Measurements from ENCODE around the gene TAPBP.

DNA sequence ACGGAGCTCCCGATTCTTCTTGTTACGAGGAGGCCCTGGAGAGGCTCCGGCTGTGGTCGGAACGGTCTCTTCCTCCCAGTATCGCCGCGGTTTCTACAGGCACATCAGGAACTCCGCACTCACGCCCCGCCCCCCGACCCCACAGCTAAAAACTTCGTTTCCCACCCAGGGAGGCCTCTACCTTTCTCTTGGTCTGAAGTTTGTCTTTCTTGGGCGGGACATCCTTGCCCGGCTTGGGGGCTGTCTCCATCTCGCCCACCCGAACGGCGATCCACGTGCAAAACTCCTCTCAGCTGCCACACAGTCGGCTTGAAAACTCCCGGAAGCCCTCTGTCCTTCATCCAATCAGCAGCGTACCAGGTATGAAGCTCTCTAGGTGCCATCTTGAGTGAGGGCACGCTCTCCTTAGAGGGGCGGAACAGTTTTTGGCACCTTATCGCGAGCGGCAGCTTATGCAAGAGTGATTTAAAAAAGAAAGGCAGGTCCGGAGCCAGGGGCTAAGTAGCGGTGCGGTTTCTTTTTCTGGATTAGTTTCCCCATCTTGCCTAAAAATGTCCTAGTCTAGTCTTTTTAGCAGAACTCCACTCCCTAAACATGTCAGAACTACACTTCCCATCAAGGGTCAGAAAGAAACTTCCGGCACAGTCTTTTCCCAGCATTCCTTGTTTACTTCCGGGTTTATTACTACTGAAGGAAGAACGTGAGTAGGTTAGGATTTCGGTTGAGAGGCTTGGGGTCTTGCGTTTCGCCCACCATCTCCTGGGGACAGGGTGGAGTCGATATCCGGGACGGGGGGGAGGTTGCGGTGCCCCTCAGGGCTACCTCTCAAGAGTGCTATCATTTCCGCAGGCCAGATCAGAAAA, 24.7 kb downstream of the TAPBP start, which contains the start of the genes PFDN6 and WDR46:
- TF ChIP-seq, protein P1, sequence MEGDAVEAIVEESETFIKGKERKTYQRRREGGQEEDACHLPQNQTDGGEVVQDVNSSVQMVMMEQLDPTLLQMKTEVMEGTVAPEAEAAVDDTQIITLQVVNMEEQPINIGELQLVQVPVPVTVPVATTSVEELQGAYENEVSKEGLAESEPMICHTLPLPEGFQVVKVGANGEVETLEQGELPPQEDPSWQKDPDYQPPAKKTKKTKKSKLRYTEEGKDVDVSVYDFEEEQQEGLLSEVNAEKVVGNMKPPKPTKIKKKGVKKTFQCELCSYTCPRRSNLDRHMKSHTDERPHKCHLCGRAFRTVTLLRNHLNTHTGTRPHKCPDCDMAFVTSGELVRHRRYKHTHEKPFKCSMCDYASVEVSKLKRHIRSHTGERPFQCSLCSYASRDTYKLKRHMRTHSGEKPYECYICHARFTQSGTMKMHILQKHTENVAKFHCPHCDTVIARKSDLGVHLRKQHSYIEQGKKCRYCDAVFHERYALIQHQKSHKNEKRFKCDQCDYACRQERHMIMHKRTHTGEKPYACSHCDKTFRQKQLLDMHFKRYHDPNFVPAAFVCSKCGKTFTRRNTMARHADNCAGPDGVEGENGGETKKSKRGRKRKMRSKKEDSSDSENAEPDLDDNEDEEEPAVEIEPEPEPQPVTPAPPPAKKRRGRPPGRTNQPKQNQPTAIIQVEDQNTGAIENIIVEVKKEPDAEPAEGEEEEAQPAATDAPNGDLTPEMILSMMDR (conservative IDR thresholded peaks at IDR 0.05) = no peak
- TF ChIP-seq ZFX (IDR thresholded peaks at IDR 0.05) = no peak
